HG03442 (cell line): ENCODE results near the gene METTL16.
"Not testable (repeated sequence)": the region's sequence is repeated elsewhere in the genome, so short reads cannot be mapped to it uniquely, and the experiment has no call there.

ENCODE experiments used
- ATAC-seq: cut with Tn5 transposase; IDR thresholded peaks from one replicate; pipeline ENCODE4 v1.9.1; 2021; ENCODE audit warnings: mild to moderate bottlenecking, moderate library complexity; ENCODE audit not compliant: unreplicated experiment

Gene METTL16

DNA sequence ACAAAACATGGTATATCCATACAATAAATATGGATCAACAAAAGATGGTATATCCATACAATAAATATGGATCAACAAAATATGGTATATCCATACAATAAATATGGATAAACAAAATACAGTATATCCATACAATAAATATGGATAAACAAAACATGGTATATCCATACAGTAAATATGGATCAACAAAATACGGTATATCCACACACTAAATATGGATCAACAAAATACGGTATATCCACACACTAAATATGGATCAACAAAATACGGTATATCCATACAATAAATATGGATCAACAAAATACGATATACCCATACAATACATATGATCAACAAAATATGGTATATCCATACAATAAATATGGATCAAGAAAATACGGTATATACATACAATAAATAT, 8.1 kb downstream of the METTL16 start:
- ATAC-seq = no peak

DNA sequence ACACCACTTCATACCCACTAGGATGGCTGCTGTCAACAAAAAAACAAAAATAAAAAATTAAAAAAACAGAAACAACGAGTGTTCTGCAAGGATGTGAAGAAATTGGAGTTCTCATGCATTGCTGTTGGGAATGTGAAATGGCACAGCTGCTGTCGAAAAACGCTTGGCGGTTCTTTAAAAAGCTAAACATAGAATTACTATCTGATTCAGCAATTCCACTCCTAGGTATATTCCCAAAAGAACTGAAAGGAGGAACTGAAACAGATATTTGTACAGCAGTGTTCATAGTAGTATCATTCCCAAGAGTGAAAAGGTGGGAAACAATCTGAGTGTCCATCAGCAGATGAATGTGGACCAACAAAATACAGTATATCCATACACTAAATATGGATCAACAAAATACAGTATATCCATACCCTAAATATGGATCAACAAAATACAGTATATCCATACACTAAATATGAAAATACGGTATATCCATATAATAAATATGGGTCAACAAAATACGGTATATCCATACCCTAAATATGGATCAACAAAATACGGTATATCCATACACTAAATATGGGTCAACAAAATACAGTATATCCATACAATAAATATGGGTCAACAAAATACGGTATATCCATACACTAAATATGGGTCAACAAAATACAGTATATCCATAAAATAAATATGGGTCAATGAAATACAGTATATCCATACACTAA, 8.7 kb downstream of the METTL16 start:
- ATAC-seq = no peak

DNA sequence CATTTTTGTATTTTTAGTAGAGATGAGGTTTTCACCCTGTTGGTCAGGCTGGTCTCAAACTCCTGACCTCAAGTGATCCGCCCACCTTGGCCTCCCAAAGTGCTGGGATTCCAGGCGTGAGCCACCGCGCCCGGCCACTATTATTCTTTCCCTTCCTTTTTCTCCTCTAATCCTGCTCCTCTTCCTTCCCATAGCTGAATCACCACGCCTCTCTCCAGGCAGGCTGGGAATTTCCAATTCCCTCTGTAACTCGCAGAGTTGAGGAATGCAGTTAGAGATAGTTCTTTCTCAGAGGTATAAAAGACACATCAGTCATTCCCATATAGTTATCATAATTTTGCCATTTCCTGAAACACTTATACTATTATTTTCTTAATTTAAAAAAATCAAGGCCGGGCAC, 11.2 kb downstream of the METTL16 start:
- no peak for ATAC-seq

DNA sequence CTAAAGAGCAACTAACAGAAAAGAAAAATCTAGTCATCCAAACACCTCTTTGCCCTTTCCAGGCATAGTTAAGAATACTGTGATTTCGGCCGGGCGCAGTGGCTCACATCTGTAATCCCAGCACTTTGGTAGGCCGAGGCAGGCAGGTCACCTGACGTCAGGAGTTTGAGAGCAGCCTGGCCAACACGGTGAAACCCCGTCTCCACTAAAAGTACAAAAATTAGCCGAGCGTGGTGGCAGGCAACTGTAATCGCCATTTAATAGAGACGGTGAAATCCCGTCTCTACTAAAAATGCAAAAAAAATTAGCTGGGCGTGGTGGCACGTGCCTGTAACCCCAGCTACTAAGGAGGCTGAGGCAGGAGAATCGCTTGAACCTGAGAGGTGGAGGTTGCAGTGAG, 22.4 kb downstream of the METTL16 start:
- not testable (repeated sequence) for ATAC-seq

DNA sequence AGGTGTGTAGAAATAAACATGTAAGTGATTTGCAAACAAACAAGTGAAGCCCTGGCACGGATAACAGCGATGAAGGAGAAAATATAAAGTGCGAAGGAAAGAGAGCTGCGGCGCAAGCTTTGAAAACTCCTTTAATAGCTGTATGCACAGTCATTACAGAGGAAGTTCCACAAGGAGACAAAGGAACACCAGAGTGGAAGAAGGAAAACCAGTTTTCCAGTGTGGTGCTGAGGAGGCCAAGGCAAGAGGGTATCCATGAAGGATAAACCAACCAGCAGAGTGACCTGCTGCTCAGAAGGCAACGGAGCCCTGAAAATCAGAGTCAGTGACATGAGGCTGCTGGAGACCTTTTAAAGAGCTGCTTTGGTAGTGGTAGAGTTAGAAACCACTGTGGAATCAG, 24.4 kb downstream of the METTL16 start:
- no peak for ATAC-seq

DNA sequence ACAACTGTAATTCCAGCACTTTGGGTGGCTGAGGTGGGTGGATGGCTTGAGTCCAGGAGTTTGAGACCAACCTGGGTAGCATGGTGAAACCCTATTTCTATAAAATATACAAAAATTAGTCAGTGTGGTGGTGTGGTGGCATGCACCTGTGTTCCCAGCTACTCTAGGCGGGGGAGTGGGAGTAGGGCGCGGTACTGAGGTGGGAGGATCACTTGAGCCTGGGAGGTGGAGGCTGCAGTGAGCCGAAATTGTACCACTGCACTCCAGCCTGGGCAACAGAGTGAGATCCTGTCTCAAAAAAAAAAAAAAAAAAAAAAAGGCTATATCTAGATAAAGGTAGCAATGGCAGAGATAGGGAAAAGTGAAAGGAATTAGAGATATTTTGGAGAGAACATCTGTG, 25.0 kb downstream of the METTL16 start:
- ATAC-seq = not testable (repeated sequence)

DNA sequence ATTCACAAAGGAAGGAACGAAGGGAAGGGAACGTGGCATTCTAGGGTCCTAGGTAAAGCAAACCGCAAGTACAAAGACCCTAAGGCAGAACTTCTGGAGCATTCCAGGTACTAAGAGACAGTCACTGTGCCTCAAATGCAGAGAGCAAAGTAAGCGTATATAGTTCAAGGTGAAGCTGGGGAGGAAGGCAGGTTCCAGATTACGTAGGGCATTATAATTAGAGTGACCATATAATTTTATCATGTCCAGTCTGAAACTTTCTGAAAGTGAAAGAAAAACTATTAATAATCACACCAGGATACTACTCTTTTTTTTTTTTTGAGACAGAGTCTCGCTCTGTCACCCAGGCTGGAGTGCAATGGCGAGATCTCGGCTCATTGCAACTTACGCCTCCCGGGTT, 25.7 kb downstream of the METTL16 start:
- ATAC-seq = no peak

DNA sequence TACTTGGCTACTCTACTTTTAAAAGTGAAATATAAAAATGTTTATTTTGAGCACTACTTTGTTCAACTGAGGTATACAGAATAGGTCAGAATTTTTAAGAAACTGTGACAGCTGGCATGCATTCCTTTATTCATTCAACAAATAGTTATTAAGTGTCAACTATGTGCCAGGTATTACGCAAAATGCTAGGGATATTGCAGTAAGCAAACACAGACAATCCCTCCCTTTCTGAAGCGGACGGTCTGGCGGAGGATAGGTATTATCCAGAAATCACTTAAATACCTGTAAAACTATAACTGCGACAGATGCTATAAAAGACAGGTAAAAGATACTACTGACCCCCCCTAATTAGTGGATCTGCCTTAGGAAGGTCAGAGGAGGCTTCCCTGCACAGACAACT, 26.1 kb downstream of the METTL16 start:
- no peak for ATAC-seq

DNA sequence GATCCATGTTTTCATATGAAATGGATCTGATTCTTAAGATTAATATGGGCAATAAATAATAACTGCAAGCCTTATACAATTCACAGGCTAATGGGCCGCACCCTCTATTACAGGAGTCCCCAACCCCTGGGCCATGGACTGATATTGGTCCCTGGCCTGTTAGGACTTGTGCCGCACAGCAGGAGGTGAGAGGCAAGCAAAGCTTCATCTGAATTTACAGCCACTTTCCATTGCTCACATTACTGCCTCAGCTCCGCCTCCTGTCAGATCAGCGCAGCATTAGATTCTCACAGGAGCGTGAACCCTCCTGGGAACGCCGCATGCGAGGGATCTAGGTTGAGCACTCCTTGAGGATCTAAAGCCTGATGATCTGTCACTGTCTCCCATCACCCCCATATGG, 26.8 kb downstream of the METTL16 start:
- ATAC-seq = no peak

DNA sequence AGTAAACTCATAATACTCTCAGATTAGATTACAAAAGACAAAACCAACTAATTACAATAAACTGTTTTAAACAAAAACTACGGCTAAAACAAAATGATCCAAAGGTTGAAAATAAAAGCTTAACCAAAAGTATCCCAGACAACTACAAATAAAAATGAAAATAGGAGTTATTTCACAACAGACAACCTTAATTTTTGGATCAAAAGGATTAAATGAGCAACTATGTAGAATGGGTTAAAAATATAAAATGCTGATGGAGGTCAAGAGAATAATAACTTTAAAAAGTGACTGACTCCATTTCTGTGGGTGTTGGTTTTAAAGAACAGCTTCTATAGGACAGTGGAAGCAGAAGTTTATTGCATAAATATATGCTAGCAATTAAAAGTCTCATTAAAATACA, 28.6 kb downstream of the METTL16 start:
- no peak for ATAC-seq

DNA sequence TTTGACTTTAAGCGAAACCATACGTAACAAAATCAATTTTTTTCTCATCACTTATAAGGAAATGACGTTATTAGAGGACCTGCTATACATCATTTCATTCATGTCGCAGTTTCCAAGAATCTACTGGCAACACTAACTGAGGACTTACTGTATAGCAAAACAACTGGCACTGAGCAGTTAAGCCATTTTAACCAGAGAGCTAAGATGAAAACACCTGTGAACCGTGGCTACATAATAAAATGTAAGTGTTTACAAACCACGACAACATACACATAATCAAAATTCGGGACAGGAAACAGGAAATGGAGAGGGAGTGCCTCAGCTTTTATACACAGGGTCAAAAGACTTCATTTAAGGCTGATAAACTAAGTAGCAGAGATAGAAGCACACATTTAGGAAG, 29.5 kb downstream of the METTL16 start:
- ATAC-seq = no peak

DNA sequence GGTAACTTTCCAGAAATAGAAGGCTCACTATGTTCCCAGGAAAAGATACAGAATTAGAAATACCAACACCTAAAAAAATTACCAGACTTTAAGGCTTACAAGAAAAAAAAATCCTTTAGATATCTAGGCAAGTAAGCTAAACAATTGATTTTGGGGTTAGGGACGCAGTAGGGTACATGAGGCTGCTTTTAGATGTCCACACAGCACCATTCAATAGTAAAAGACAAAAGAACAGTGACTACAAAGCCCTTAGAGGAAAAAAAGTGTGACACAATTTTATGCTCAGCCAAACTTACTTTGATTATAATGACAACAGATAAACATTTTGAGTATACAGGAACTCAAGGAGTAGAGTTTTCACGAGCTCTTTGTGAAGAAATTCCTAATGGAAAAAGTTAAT, 29.9 kb downstream of the METTL16 start:
- ATAC-seq = no peak

DNA sequence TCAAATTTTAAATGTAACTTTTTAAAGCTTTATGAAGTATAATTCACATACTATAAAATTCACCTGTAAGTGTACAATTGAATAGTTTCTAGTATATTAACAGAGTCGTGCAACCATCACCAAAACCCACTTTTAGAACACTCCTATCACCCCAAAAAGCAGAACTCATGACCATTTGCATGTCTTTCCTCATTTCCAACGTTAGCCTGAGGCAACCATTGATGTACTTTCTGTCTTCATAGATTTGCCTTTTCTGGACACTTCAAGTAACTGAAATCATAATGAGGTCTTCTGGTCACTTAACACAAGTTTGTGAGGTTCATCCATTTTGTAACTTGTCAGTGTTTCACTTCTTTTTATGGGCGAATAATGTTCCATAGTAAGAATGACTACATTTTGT, 33.2 kb downstream of the METTL16 start:
- no peak for ATAC-seq

DNA sequence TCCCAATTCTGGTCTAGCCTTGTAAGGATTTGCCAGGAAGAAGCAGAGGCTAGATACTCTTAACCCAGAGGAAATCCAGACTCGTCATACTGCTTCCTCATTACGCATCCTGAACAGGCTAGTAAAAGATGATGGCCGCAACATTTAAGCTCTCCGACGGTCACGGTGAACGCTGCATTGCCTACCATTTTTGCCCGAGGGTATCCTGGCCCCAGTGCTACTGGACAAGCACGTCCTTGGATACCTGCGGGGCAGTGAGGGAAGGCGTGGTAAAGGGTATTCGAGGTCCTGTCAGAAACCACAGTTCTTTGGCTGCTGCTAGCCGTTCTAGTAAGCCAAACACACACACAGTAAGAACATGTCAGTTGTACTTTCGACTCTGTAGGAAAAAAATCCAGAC, 36.6 kb downstream of the METTL16 start:
- ATAC-seq = no peak

DNA sequence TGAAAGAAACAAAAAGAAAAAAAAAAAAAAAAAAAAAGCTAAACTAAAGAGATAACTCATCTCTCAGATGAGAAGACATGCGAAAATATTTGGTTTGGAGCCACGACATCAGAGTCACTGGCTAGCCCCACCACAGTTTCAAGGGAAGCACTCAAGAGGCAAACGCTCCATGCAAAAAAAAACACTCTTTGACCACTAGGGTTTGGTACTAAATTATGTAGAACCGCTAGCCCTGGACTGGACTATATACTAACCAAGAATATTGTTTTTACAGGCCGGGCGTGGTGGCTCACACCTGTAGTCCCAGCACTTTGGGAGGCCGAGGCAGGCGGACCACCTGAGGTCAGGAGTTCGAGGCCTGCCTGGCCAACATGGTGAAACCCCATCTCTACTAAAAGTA, 37.3 kb downstream of the METTL16 start:
- ATAC-seq = no peak

DNA sequence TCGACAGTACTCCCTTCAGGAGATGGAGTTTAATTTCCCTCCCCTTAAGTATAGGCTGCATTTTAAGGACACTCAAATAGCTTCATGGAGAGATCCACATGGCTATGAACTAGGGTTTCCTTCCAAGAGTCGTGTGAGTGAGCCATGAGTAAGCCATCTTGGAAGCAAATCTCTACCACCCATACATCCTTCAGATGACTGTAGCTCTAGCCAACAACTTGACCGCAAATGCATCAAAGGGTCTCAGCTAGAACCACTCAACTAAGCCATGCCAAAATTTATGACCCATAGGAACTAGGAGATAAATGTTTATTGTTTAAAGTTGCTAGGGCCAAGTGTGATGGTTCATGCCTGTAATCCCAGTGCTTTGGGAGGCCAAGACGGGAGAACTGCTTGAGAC, 43.4 kb downstream of the METTL16 start:
- ATAC-seq = no peak

DNA sequence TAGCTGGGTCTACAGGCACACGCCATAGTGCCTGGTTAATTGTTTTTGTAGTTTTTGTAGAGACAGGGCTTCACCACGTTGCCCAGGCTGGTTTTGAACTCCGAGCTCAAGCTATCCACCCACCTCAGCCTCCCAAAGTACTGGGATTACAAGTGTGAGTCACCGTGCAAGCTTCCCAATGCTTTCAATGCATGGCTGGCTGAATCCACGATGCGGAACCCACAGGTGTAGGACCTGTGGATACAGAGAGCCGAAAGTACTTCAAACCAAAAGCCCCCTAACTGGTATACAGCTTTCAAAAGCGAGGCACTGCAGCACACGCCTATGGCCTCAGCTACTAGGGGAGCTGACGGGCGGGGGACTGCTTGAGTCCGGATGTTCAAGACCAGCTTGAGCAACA, 44.8 kb downstream of the METTL16 start:
- ATAC-seq = no peak

DNA sequence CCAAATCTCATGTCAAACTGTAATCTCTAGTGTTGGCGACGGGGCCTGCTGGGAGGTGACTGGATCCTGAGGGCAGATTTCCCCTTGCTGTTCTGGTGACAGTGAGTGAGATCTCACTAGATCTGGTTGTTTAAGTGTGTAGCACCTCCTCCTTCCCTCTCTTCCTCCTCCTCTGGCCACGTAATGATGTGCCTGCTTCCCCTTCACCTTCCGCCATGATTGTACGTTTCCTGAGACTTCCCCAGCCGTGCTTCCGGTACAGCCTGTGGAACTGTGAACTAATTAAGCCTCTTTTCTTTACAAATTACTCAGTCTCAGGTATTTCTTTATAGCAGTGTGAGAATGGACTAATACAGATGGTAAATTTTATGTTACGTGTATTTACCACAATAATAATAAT, 49.2 kb downstream of the METTL16 start:
- ATAC-seq = no peak

DNA sequence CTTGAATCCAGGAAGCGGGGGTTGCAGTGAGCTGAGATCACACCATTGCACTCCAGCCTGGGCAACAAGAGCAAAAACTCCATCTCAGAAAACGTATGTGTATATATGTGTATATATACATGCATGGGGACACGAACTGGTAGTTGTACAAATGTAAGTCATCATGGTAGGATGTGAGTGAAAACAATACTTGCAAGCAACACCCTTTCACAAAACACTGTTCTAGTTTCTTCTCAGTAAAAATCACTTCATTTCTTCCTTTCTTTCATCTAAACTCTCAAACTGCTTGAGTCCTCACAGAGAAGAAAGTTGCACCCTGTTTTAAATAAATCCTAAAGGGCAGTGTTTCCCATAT, 51.8 kb downstream of the METTL16 start:
- no peak for ATAC-seq

DNA sequence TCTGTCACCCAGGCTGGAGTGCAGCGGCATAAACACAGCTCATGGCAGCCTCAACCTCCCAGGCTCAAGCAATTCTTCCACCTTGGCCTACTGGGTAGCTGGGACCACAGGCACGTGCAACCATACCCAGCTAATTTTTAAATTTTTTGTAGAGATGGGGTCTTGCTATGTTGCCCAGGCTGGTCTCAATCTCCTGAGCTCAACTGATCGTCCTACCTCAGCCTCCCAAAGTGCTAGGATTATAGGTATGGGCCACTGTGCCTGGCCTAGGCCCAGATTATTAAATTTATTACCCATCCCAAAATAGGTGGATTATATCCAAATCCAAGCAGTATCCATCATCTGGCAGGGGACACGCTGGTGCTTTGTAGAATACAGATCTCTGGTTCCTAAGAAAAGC, 53.8 kb downstream of the METTL16 start:
- ATAC-seq = no peak

DNA sequence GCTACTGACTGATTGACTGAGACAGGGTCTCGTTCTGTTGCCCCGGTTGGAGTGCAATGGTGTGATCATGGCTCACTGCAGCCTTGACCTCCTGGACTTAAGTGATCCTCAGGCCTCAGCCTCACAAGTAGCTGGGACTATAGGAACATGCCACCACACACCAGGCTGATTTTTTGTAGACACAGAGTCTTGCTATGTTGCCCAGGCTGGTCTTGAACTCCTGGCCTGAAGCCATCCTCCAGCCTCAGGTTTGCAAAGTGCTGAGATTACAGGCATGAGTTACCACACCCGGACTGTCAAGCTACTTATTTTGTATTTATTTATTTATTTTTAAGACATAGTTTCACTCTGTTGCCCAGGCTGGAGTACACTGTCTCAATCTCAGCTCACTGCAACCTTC, 55.2 kb downstream of the METTL16 start:
- ATAC-seq = no peak

DNA sequence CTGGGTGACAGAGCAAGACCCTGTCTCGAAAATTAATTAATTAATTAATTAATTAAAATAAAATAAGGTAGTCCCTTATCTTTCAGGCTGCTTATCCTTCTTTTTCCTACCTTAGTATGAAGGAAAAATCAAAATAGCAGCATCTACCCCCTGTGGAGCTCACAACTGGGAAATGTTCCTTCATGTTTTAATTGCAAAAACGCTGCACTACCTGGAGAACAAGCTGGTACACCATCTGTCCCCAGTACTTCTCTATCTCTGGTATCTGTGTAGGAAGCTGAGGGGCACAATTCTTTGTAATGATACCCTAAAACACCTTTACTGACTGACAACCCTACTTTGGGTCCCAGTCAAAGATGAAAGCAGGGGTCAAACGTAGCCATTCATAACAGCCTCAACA, 55.7 kb downstream of the METTL16 start:
- ATAC-seq = no peak

DNA sequence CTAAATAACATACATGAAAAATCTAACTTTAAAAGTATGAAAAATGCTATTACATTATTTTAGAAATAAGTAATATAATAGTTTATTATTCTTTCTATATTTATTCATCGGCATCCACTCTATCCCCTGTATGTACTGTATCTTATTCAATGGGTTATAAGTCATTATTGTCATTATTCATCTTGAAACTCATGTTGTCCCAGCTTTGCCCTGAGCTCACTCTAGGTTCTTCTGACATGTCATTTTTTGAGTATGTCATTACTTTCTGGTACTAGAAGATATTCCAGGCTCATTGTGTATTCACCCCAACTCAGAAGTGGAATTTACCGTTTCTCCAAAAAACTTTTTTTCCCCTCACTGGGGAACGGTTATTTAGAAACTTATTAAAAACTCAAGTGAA, 57.8 kb downstream of the METTL16 start:
- no peak for ATAC-seq

DNA sequence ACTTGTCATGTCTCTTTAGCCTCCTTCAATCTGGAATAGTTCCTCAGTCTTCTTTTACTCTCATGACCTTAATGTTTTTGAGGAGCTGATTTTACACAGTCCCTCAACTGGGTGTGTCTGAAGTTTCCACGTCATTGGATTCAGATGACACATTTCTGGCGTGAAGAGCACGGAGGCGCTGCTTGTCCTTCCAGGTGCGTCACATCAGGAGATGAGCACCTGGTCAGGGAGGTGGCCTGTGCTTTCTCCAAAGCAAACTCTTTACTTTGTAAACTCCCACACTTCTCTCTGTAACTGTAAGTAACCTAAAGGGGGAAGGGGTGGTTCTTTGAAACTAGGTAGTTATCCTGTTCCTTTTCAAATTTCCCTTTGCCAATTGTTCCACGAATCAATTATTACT, 58.4 kb downstream of the METTL16 start:
- ATAC-seq = no peak
